Dermis blood vessel endothelial cell (primary cell): Measurements from ENCODE around the gene DISP3. TPM values are rescaled to one million over a fixed set of nuclear protein-coding genes. Genes with fewer than 3 reads are reported as not detected.
"Not testable (repeated sequence)": the region's sequence is repeated elsewhere in the genome, so short reads cannot be mapped to it uniquely, and the experiment has no call there.

Experiments
- DNase-seq: peaks from one replicate; pipeline ENCODE4 v3.0.0; 2010
- total RNA-seq: library from RNA; depleted of rRNA; stranded (reverse); fragments of >200 nt; gene quantifications from 2 replicates; pipeline ENCODE4 v1.2.3, GENCODE V29; 2014

Gene DISP3
- total RNA-seq, 1 donor from 2014 or later = not detected

DNA sequence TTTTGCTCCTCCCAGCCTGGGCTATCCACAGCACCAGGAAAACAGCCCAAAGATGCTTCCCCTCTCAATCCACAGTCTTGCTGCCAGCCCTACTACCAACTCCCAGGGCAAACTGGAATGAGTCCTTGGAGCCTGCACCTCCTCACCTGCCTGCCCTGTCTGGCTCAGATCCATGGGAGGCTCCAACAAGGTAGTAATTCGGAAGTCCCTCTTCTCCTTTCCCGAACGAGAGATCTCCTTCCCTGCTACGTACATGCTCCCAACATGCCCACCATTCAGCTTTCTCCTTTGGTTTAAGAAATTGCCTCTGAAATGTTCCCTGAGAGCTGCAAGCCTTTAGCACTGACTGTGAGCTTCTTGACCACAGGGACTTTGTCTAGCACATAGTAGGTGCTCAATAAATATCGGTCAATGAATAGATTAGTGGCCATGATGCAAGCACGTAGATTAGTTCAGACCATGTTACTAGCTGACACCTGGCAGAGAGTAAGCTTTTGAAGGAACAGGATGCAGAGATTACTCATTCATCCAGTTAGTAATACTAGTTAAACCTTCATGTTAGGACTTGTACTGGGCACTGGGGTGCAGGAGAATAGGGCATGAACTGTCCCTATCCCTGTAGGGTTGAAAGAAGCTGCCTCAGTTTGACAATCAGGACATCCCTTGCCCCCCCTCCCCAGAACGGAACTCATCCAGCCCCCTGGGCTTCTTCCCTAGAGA lies 80.1 kb downstream of the DISP3 start:
- no peak for DNase-seq

DNA sequence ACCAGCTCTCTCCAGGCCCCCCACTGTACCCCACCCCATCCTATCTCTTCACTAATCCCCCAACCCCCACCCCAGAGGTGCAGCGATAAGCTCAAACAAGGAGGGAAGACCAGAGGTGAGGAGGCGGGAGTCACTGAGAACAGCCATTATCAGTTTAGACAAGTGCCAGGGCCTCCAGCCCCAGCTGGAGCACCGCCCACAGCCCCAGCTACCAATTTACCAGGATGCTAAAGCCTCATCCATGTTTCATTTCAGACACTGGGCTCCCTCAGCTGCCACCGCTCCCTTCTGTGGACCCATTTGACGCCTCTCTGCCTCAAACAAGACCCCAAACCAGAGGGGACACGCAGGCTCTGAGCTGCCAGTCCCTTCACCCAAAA lies 80.6 kb downstream of the DISP3 start:
- no peak for DNase-seq

DNA sequence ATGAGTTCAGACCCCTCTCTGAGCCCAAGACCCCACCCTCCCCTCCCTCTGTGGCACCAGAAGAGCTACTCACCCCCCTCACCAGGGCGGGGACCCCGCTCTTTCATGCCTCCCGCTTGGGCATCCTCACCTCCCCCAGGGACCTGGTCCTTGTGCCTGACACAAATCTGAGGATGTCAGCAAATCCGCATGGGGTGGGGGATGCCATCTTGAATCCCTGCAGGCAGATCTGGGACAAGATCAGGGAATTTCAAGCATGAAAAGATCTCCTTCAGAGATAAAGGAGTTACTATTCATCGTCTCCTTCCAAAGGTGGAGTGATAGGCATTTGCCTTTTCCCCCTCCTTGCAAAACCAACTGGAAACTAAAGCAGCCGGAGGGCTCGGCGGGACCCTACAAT lies 81.1 kb downstream of the DISP3 start:
- DNase-seq = no peak

DNA sequence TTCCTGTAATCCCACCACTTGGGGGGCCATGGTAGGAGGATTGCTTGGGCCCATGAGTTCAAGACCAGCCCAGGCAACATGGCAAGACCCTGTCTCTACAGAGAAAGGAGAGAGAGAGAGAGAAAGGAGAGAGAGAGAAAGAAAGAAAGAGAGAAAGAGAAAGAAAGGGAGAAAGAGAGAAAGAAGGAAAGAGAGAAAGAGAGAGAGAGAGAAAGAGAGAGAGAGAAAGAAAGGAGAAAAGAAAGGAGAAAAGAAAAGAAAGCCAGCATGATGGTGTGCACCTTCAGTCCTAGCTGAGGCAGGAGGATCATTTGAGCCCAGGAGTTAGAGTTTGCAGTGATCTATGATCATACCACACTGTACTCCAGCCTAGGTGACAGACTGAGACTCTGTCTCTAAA lies 82.8 kb downstream of the DISP3 start:
- no peak for DNase-seq

DNA sequence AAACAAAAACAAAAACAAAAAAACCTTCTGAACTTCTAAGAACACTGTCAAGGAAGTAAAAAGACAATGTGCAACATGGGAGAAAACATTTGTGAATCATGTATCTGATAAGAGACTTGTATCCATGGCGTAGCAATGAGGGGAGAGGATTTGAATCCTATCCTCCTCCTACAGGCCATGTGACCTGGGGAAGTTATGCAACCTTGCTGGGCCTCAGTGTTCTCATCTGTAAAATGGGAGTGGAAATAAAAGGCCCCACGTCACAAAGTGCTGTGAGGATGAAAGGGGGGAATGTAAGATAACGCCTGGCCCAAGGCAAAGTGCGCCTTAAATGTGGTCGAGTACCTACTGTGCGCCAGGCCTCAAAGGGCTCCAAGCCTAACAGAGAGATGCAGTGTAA lies 83.7 kb downstream of the DISP3 start:
- DNase-seq = no peak

DNA sequence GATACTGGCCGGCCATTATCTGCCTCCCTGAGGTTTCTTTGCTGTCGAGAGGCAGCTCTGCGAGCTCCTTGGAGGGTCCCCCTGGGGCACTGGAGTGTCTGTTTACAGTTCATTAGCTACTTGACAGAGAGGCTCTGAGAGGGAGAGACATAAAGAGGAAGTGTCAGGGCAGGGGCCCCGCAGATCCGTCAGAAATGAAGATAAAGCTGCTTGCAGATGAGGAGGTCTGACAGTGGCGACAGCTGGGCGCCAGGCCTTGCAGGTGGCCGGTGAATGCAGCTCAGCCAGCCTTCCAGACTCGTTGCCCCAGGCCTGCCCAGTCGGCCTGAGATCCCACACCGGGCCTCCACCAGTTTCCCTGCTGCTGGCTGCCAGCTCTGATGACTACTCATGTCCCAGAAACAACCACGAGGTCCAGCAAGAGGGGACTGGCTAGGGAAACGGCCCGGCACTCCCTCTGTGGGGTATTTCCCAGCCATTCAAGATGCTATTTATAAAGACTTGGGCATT lies 84.7 kb downstream of the DISP3 start:
- DNase-seq = no peak

DNA sequence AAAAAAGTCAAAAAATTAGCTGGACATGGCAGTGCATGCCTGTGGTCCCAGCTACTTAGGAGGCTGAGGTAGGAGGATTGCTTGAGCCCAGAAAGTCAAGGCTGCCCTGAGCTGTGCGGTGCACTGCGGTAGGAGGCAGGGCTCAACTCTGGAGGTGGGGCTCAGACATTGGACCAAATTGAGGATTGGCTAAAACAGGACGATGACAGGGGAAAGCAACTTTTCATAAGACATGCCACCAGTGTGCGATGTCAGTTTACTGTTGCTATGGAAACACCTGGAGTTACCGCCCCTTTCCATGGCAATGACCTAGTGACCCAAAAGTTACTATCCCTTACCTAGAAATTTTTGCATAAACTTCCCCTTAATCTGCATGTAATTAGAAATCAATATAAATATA lies 85.3 kb downstream of the DISP3 start:
- no peak for DNase-seq

DNA sequence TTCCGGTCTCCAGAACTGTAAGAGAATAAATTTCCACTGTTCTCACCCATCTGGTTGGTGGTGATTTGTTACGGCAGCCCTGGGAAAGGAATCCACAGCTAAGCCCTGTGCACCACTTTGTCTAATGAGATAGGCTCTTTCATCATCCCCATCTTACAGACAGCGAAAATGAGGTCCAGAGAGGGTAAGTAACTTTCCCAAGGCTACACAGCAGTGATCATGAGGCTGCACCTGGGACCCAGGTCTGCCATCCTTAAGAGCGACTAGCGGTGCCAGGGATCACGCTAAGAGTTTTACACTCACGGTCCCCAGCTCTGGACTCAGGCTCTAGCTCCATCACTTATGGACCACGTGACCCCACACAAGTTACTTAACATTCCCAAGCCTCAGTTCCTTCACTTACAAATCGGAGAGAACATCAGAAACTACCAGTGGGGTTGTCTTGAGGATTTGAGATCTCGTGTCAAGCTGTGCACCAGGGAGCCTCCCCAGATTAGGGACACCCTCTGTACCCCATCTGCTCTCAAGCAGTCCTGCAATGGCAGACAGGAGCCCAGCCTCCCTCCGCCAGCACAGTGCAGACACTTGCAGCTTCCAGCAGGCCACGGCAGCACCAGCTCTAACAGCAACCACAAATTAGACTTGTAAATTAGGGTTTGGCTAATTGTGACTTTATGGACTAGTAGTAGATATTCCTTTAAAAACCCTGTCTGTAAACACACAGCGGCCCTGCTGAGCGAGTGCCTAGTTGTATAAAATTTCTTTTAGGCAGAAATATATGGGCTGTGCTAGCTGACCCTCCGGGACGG lies 87.3 kb downstream of the DISP3 start:
- no peak for DNase-seq

DNA sequence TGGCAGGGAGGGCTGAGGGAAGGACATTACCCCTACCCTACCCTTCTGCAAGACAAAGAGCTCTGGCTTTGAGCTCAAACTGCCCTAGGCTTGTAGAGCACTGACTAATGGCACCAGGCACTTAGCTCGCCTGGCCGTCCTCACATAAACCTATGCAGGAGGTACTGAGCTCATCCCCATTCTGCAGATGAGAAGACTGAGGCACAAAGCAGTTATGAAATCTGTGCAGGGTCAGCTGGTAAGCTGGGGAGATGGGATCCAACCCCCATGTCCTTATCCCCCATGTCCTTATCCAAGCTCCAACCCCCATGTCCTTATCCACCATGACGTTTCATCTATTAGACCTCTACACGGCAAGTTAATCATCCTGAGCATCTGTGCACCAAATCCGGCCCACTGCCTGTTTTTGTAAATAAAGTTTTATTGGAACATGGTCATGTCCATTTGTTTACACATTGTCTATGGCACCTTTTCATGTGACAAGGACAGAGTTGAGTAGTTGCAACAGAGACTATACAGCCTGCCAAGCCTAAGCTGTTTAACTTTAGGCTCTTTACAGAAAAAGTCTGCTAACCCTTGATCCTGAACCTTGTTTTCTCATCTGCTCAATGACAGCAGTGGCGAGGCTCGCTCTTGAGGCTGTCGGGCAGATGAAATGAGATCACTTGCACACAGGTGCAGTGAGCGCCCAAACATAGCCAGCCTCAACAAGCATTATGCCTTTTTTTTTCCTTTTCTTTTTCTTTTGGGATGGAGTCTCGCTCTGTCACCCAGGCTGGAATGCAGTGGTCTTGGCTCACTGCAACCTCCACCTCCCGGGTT lies 88.5 kb downstream of the DISP3 start:
- DNase-seq = no peak

DNA sequence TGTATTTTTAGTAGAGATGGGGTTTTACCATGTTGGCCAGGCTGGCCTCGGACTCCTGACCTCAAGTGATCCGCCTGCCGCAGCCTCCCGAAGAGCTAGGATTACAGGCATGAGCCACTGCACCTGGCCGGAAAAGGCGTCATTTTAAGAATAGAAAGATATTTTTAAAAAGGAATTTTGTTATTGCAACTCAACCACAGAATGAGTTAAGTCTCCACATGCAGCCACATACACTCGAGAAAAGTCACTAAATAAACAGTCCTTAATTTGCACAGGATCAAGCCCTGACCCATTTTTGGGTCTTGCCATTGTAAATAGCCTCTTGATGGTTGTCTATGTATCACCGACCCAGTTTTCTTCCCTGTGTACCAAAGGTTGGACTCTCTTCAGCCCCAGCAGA lies 89.7 kb downstream of the DISP3 start:
- DNase-seq = no peak

DNA sequence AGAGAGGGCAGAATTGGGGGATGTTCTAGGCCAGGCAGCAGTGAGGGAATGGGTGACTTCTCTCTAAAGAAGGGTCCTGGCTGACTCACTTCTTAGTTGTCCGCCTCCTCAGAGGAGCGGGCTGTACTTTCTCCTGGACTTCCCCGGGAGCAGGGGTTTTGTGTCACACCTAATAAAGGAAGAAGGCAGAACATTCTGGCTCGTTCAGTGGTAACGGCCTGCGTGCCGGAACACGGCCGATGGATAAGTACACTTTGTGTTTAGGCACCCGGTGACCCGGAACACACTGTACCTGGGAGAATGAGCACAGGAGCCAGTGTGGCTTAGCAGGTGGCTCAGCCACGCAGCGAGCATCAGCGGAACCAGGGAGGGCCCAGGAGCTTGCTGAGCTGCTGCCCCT lies 90.6 kb downstream of the DISP3 start:
- DNase-seq = no peak

DNA sequence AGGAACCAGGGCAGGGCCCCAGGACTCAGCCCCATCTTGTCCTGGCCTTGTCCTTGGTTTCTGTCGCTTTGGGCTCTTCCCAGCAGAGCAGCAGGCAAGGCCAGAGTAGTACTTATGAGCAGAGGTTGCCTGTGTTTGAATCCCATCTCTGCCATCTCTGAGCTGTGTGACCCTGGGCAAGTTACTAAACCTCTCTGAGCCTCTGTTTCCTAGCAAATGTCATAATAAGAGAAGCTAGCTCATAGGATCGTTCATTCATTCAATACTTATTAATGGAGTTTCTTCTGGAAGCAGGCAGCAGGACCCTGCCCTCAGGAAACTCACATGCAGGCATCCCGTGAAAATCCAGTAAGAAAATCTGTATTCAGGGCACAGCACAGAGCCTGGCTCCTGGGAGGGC lies 91.0 kb downstream of the DISP3 start:
- no peak for DNase-seq

DNA sequence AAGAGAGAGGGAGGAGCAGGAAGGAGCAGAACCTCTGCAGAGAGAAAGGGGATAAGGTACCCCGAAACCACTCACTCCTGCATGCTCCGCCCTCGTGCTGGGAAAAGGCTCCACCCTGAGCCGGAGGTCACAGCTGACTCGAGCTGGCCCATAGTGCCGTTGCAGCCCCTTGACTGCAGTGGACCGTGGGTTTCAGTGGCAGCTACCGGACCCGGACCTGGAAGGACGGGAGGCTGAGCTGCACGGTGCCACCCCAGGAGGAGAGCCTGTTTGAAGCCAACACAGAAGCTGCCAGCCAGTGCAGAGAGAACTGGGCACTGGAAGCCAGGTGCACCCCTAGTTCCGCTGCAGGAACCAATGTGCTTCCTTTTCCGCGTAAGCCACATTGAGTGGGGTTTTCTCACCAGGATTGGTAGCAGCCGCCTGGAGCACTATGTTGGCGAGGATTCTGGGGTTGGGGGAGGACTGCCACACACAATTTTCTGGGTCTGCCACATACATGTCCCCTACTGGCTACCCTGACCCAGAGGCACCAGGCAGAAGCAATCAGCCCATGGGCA lies 91.9 kb downstream of the DISP3 start:
- DNase-seq = no peak

DNA sequence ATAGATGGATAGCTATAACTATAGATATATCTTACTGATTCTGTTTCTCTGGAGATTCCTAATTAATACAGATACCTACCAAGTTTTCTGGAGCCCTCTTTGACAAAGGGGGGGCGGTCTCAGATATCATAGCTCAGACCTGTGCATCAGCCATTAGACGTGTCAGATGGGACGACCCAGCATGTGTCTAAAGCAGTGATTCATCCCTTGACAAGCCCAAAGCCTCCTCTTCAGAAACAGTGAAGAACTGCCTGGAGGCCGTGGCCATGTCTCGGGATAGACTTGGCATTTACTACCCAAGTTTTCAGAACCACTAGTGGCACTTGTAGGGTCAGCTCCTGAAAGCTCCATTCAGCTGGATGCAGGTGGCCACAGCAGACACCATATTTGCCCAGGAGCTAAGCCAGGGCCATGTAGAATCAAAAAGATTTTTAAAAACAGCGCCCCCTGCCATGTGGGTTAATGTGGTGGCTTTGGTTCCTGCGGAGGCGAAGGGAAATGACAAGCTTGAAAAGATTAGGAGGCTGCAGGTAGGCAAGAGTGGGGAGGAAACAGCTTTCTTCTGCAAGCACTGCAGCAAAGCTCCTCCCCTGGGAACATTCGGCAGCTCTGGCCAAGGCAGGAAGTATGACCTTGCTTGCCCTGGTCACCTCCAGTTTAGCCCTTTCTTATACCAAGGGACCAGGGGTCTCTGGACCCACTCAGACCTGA lies 93.1 kb downstream of the DISP3 start:
- no peak for DNase-seq

DNA sequence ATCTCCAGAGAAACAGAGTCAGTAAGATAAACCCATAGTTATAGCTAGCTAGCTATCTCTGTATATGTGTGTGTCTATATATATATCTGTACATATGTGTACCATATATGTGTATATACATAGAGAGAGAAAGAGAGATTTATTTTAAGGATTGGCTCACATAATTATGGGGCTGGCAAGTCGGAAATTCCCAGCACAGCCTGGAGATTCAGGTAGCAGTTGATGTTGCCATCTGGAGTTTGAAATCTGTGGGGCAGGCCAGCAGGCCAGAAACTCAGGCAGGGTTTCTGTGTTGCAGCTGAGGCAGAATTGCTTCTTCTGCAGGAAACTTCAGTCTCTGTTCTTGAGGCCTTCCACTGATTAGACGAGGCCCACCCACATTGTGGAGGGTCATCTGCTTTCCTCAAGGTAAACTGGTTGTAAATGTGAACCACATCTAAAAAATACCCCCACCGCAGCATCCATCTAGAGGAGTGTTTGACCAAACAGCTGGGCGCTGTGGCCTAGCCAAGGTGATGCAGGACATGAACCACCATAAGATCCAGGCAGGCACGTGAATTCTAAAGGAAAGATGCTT lies 94.2 kb downstream of the DISP3 start:
- DNase-seq = no peak

DNA sequence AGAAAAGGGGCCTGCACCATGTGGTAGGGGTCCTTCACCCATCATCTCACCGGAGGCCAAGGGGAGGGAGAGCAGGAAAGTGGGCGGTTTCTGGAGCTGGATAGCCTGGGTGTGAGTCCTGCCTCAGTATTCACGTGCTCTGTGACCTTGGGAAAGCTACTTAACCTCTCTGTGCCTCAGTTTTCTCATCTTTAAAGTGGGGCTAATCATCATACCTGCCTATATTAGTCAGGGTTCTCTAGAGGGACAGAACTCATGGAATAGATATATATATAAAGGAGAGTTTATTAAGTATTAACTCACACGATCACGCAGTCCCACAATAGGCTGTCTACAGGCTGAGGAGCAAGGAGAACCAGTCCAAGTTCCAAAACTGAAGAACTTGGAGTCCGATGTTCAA lies 96.6 kb downstream of the DISP3 start:
- DNase-seq = no peak

DNA sequence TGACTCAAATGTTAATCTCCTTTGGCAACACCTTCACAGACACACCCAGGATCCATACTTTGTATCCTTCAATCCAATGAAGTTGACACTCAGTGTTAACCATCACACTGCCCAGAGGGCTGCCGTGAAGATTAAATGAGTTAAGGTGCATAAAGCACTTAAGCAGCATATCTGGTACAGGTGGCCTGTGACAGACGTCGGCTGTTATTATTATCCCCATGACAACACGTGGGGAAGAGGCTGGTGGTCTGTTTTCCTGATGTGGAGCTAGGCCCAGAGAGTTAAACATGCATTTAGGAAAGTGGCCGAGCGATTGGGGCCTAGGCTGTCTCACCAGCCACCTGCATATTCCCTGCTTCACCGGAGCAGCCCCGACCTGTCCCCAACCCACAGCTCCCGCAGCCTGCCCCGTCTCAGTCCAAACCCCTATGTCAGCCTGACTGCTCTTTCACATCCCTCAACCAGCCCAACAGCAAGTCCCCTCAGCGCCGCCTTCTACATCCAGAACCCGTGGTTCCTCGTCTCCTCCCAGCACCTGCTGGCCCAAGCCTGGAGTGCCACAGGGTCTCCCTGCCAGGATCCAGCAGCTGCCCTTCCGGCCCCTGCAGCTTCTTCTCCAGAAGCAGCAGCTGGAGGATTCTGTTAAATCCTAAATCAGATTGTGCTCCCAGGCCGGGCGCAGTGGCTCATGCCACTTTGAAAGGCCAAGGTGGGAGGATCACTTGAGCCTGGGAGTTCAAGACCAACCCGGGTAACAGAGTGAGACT lies 97.3 kb downstream of the DISP3 start:
- no peak for DNase-seq

DNA sequence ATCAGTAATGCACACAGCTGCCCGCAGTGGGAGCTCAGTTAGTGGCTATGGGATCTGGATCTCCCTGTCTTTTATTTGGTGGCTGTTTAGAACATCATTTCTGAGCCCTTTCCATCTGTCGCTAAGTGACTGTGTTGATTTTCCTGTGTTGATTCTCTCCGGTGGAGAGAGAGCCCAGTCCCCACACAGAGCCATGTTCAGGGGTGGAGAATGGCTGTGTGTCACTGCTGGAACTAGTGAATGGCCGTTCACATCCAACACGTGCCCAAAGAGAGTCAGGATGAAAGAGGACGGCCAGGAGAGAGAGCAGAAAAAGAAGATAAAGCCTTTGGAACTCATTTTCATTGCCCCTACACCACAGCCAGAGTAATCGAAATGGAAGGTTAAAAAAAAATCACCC lies 99.0 kb downstream of the DISP3 start:
- no peak for DNase-seq

DNA sequence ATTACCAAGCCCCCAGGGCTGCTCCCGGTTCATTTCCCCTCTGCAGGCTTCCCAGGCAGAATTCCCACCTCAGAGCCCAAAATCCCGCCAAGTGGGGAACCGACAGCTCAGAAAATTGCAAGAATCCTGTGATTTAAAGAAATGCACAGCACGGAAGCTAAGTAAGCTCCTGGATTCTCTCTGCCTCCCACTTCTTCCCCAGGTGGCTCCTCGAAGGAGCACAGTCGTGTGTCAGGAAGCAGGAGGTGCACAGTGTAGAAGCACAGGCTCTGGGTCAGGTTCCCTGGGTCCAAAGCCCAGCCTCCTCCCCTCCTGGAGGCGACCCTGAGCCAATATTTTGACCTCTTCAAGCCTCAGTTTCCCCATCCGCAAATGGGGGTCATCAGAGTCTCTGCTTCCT lies 100.6 kb downstream of the DISP3 start:
- no peak for DNase-seq

DNA sequence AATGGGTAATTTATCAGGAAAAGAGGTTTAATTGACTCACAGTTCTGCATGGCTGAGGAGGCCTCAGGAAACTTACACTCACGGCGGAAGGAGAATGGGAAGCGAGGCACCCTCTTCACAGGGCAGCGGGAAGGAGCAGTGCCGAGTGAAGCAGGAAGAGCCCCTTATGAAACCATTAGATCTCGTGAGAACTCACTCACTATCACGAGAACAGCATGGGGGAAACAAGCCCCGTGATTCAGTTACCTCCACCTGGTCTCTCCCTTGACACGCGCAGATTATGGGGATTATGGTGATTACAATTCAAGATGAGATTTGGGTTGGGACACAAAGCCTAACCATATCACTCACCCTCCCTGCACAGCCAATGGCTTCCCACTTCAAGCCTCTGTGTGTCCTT lies 101.1 kb downstream of the DISP3 start:
- not testable (repeated sequence) for DNase-seq

DNA sequence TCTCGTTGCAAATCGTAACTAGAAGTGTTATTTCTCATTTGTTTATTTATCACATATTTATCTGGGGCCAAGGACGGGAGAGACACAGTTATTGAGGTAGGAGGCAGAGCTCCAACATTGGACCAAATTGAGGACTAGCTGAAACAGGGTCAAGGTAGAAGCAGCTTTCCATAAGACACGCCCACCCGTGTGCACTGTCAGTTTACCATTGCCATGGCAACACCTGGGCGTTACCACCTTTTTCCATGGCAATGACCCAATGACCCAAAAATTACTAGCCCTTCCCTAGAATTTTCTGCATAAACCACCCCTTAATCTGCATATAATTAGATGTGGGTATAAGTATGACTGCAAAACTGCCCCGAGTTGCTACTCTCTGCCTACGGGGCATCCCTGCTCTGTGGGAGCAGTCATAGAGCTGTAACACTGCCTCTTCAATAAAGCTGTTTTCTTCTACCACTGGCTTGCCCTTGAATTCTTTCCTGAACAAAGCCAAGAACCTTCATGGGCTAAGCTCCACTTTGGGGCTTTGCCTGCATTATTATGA lies 102.6 kb downstream of the DISP3 start:
- DNase-seq = no peak
